HG03378 (cell line): ENCODE results near the gene MAP3K2.
"Not testable (repeated sequence)": the region's sequence is repeated elsewhere in the genome, so short reads cannot be mapped to it uniquely, and the experiment has no call there.

ENCODE experiments used
- ATAC-seq: cut with Tn5 transposase; IDR thresholded peaks from one replicate; pipeline ENCODE4 v1.9.1; 2021; ENCODE audit warnings: mild to moderate bottlenecking, moderate library complexity; ENCODE audit not compliant: unreplicated experiment

Gene MAP3K2

DNA sequence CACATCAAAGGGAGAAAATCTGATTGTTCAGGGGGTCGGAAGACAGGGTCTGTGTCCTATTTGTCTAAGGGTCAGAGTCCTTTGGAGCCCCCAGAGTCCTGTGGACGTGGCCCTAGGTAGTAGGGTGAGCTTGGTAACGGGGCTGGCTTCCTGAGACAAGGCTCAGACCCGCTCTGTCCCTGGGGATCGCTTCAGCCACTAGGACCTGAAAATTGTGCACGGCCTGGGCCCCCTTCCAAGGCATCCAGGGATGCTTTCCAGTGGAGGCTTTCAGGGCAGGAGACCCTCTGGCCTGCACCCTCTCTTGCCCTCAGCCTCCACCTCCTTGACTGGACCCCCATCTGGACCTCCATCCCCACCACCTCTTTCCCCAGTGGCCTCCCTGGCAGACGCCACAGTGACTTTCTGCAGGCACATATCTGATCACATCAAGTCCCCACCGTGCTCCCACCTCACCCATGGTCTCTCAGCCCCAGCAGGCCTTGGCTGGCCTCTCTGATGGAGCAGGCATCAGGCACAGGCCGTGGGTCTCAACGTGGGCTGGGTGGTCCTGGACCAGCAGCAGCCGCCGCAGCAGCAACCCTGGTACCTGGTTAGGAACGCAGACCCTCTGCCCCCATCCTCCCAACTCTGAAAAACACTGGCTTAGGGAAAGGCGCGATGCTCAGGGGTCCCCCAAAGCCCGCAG, 34.2 kb upstream of the MAP3K2 start:
- no peak for ATAC-seq

DNA sequence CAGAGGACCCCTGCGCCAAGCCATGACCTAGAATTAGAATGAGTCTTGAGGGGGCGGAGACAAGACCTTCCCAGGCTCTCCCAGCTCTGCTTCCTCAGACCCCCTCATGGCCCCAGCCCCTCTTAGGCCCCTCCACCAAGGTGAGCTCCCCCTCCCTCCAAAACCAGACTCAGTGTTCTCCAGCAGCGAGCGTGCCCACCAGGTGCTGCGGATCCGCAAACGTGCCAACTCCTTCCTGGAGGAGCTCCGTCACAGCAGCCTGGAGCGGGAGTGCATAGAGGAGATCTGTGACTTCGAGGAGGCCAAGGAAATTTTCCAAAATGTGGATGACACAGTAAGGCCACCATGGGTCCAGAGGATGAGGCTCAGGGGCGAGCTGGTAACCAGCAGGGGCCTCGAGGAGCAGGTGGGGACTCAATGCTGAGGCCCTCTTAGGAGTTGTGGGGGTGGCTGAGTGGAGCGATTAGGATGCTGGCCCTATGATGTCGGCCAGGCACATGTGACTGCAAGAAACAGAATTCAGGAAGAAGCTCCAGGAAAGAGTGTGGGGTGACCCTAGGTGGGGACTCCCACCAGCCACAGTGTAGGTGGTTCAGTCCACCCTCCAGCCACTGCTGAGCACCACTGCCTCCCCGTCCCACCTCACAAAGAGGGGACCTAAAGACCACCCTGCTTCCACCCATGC, 33.5 kb upstream of the MAP3K2 start:
- no peak for ATAC-seq

DNA sequence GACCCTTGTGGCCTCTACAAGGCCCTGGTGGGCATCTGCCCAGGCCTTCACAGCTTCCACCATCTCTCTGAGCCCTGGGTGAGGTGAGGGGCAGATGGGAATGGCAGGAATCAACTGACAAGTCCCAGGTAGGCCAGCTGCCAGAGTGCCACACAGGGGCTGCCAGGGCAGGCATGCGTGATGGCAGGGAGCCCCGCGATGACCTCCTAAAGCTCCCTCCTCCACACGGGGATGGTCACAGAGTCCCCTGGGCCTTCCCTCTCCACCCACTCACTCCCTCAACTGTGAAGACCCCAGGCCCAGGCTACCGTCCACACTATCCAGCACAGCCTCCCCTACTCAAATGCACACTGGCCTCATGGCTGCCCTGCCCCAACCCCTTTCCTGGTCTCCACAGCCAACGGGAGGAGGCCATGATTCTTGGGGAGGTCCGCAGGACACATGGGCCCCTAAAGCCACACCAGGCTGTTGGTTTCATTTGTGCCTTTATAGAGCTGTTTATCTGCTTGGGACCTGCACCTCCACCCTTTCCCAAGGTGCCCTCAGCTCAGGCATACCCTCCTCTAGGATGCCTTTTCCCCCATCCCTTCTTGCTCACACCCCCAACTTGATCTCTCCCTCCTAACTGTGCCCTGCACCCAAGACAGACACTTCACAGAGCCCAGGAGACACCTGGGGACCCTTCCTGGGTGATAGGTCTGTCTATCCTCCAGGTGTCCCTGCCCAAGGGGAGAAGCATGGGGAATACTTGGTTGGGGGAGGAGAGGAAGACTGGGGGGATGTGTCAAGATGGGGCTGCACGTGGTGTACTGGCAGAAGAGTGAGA, 32.5 kb upstream of the MAP3K2 start:
- no peak for ATAC-seq

DNA sequence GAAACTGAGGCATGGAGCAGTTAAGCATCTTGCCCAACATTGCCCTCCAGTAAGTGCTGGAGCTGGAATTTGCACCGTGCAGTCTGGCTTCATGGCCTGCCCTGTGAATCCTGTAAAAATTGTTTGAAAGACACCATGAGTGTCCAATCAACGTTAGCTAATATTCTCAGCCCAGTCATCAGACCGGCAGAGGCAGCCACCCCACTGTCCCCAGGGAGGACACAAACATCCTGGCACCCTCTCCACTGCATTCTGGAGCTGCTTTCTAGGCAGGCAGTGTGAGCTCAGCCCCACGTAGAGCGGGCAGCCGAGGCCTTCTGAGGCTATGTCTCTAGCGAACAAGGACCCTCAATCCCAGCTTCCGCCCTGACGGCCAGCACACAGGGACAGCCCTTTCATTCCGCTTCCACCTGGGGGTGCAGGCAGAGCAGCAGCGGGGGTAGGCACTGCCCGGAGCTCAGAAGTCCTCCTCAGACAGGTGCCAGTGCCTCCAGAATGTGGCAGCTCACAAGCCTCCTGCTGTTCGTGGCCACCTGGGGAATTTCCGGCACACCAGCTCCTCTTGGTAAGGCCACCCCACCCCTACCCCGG, 31.8 kb upstream of the MAP3K2 start:
- no peak for ATAC-seq

DNA sequence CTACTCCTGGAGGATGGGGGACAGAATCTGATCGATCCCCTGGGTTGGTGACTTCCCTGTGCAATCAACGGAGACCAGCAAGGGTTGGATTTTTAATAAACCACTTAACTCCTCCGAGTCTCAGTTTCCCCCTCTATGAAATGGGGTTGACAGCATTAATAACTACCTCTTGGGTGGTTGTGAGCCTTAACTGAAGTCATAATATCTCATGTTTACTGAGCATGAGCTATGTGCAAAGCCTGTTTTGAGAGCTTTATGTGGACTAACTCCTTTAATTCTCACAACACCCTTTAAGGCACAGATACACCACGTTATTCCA, 31.3 kb upstream of the MAP3K2 start:
- ATAC-seq, result no peak

DNA sequence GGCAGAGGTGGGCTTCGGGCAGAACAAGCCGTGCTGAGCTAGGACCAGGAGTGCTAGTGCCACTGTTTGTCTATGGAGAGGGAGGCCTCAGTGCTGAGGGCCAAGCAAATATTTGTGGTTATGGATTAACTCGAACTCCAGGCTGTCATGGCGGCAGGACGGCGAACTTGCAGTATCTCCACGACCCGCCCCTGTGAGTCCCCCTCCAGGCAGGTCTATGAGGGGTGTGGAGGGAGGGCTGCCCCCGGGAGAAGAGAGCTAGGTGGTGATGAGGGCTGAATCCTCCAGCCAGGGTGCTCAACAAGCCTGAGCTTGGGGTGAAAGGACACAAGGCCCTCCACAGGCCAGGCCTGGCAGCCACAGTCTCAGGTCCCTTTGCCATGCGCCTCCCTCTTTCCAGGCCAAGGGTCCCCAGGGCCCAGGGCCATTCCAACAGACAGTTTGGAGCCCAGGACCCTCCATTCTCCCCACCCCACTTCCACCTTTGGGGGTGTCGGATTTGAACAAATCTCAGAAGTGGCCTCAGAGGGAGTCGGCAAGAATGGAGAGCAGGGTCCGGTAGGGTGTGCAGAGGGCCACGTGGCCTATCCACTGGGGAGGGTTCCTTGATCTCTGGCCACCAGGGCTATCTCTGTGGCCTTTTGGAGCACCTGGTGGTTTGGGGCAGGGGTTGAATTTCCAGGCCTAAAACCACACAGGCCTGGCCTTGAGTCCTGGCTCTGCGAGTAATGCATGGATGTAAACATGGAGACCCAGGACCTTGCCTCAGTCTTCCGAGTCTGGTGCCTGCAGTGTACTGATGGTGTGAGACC, 30.7 kb upstream of the MAP3K2 start, which contains the start of gene PROC:
PROC (plus strand) TSS at position 128 of the 812 bp plus-strand sequence. CDS start 1,516 bp downstream, outside the sequence.
- ATAC-seq, result no peak

DNA sequence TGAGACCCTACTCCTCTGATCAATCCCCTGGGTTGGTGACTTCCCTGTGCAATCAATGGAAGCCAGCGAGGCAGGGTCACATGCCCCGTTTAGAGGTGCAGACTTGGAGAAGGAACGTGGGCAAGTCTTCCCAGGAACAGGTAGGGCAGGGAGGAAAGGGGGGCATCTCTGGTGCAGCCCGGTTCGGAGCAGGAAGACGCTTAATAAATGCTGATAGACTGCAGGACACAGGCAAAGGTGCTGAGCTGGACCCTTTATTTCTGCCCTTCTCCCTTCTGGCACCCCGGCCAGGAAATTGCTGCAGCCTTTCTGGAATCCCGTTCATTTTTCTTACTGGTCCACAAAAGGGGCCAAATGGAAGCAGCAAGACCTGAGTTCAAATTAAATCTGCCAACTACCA, 29.6 kb upstream of the MAP3K2 start:
- ATAC-seq, result no peak

DNA sequence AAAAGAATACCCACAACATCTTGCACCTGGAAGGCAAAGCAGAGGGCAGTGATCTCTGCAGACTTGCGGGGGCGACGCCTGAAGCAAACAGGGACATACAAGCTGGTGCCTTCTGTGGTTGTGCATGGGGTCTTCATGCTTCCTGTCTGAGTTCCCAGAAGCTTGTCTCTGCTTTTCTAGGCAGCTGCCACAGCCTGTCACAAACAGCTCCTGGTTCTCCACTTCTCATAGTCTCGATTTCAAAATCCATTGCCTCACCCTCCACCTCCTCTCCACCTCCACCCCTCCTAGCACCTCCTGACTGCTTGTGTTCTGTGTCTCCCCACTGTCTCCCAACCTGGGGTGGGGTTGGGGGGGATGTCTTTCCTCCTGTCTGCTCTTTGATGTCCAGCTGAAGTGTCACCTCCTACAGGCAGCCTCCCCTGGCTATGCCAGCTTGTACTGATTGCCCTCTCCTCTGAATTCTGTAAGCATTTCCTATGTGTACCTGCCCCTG, 28.8 kb upstream of the MAP3K2 start:
- no peak for ATAC-seq

DNA sequence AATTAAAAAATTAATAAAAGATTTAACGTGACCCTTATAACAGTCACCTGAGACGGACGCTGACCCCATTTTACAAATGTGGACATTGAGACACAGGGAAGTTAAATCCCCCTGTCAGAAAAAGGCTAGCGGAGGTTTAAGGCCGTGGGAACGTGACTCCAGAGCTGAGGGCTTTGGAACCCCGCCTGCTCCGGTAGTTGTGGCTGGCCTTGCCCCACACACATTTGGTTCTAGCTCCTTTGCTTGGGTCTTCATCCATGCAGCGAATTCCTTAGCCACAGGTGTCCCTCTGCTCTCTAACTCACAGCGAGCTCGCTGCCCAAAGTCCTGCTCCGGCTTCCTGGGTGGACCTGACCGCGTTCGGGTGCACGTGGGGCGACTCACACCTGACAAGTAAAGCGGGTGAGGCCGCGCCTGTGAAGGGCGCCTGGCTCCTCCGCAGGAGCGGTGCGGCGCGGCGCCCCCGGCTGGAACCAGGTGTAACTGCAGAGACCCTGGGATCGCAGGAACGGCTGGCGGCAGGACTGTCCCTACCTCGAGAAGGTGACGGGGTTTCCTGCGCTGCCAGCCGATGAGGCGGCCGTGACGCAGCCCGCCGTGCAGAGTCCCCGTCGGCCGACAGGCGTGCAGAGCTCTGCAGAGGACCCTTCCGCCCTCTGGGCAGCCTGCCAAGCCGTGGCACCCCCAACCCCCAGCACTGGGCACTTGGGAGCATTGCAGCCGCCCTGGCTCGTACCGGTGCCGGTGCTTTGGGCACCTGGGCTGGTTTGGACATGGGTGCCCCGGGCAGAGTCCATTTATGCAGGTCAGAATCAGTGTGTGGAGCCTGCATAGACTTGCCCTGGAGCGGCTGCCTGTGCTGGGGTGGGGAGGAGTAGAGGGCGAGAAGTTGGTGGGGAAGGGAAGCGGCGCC, 28.1 kb upstream of the MAP3K2 start:
- peak; percentile 67 for ATAC-seq

DNA sequence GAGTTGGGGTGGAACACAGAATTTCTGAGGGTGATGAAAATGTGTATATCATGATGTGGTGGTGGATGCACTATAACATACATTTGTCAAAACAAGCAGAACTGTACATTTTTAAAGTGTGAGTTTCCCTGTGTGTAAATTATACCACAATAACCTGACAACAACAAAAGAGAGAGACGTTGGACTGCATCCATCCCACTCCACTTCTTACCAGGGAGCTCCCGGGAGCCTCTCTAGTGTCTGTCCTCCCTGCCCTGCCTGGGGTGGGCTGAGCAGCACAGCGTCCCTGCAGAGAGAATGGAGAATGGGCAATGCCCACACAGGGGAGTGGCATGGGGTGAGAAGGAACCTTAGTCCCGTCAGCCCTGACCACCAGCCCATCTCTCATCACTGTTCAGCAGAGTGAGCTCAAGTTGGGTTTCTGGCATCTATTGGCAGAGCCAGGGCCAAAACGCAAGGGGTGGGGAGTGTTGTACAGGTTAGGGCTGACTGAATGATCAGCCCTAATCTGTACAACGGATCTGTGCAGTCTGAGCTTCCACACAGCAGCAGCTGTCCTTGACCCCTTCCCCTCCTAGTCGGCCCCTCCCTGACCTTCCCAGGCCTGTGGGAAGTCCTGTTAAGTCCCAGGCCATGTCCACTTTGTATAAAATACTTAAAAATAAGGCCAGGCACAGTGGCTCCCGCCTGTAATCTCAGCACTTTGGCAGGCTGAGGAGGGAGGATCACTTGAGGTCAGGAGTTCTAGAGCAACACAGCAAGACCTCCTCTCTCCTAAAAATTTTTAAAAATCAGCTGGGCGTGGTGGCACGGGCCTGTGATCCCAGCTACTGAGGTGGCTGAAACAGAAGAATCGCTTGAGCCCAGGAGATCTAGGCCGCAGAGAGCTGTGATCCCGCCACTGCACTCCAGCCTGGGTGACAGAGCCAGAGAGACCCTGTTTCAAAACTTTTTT, 27.1 kb upstream of the MAP3K2 start:
- no peak for ATAC-seq

DNA sequence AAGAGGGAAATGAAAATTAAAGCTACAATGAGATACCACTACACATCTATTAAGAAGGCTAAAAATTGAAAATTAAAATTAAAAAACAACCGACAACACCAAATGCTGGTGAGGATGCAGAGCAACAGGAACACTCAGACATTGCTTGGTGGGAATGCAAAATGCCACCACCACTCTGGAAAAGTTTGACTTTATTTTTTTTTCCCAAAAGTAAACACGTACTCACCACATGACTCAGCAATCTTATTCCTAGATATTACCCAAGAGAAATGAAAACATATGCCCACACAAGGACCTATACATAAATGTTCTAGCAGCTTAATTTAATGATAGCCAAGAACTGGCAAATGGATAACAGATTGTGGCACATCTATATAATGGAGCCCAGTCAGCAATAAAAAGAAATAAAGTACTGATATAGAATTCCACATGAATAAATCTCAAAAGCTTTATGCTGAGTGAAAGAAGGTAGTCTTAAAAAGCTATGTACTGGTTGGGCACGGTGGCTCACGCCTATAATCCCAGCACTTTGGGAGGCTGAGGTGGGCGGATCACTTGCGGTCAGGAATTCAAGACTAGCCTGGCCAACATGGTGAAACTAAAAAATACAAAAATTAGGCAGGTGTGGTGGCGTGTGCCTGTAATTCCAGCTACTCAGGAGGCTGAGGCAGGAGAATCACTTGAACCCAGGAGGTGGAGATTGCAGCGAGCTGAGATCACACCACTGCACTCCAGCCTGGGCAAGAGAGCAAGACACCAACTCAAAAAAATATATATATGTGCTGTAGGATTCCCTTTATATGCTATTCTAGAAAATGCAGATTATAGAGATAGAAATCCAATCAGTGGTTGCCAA, 26.2 kb upstream of the MAP3K2 start:
- no peak for ATAC-seq

DNA sequence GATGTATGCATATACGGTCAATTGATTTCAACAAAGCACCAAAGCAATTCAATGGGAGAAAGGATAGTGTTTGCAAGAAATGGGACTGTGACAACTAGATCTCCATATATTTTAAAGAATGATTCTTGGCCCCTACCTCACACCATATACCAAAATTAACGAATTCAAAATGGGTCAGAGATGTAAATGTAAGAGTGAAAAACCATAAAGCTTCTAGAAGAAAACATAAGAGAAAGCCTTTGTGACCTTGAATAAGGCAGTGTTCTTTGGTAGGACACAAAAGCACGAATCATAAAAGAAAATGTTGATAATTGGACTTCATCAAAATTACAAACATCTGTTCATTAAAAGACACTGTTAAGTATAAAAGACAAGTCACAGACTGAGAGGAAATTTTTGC, 25.4 kb upstream of the MAP3K2 start:
- ATAC-seq, result no peak

DNA sequence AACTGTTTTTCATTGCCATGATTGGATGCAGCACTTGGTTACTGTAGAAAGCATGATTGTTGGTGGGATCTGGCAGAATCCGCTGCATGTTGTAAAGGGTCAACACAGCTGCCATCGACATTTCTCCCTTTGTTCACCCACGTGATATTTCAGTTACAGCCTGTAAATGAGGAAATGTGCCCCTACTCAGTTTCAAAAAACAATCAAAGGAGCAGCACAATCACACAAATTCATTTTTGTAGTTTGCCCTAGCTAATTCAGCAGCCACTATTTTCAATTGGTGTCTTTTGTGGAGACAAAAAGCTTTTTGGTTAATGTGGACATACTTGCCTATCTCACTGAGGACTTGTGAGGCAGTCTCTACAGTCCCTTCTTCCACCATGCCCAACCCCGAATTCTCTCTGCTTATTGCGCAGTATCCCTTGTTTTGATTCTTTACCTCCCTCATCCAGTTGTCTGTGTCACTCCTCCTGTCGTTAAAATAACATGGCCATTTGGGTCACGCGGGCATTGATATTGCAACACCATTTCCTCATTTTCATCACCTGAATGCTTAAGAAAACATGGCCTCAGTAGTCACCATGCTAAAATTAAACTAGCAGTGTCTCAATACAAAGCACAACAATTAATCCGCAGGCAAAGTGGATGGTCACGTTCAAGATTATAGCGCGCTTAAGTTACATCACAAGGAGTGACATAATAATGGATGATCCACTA, 24.0 kb upstream of the MAP3K2 start:
- ATAC-seq, result no peak

DNA sequence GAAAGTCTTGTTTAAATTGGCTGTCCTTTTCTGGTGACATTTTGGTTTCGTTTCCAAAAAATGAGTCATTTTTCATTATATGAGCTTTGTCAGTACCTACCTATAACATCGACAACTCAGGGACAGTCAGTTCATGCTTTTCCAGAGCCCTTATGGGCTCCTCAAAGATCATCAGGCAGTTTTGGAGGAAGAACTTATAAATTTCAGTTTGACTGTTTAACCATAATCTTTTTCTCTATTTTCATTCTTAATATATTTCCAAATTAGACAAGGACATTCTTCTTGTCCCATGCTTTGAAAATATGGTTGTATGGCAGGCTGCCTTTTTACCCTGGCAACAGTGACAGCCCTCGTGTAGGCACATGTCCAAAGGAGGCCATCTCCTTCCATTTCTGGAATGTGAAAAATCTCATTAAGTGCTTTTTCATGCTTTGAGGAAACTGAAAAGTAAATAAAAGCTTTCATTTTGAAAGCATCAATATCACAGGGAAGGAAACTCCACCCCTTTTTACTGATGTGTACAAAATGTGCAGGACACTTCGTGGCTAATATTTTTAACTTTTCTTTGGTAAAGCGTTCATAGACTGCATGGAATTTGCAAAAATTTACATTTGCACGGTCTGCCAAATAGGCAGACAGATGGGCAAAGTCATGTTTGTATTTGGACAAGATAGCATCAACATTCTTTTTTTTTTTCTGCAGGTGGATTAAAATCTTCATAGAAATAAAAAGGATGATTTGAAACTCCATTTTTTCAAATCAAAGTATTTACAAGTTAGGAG, 23.3 kb upstream of the MAP3K2 start:
- ATAC-seq, result peak; percentile 71

DNA sequence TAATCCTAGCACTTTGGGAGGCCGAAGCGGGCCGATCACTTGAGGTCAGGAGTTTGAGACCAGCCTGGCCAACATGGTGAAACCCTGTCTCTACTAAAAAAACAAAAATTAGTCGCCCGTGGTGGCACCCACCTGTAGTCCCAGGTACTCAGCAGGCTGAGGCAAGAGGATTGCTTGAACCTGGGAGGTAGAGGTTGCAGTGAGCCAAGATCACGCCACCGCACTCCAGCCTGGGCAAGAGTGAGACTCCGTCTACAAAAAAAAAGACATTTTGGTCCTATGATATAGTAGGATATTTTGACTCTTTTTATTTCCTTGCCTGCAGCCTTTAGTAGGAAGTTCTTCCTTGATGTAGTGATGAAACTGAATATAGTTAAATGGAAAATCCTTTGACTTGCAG, 21.9 kb upstream of the MAP3K2 start:
- ATAC-seq, result not testable (repeated sequence)

DNA sequence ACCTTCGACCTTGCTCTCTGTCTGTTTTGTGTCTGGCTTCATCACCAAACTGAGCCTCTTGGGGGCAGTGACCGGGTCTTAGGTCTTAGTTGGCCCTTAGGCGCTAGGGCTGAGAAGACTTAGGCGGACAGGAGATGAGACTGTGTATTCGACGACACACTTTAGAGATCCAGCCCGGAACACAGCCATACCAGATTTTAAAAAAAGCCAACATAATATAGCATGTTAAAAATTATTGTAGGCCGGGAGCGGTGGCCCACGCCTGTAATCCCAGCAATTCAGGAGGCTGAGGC, 21.0 kb upstream of the MAP3K2 start:
- no peak for ATAC-seq
